Left kidney (tissue), 2 donors: Measurements from ENCODE around the gene SQSTM1. TPM values are rescaled to one million over a fixed set of nuclear protein-coding genes. Genes with fewer than 3 reads are reported as not detected.

ENCODE experiments used
- DNase-seq: peaks from one replicate; pipeline ENCODE4 v3.0.0-alpha.2; 2013
- polyA plus RNA-seq: library from polyadenylated mRNA; unstranded; fragments of 120-200 nt; gene quantifications from one replicate; pipeline ENCODE4 v1.2.1, GENCODE V29; 2013; ENCODE audit not compliant: insufficient read length

The SQSTM1 gene
- polyA plus RNA-seq, 1 donor: 82.5 TPM

GRCh38 chr5:179804555-179804947 lies 16.2 kb upstream of the SQSTM1 start:
- DNase-seq: no peak

DNA sequence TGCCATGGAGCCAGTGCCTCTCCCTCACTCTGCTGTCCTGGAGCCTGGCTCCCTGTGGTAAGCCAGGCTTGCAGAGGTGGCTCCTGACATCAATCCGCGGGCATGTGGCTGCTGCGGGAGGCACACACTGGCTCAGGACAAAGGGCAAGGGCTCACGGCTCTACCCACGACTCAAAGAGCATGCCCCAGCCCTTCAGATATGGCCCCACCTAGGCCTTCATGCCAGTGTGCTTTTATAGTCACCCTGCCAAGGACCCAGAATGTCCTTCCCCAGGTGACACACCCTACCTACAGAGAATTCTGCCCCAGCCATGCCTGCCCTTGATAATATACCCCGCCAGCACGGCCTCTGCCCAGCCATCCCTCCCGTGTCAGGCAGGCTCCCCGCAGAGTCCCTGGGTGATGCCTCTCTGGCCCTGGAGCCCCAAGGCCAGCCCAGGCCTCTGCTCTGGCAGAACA lies 15.6 kb upstream of the SQSTM1 start:
- DNase-seq: no peak

GRCh38 chr5:179805529-179806249 lies 15.0 kb upstream of the SQSTM1 start:
- no peak for DNase-seq

DNA sequence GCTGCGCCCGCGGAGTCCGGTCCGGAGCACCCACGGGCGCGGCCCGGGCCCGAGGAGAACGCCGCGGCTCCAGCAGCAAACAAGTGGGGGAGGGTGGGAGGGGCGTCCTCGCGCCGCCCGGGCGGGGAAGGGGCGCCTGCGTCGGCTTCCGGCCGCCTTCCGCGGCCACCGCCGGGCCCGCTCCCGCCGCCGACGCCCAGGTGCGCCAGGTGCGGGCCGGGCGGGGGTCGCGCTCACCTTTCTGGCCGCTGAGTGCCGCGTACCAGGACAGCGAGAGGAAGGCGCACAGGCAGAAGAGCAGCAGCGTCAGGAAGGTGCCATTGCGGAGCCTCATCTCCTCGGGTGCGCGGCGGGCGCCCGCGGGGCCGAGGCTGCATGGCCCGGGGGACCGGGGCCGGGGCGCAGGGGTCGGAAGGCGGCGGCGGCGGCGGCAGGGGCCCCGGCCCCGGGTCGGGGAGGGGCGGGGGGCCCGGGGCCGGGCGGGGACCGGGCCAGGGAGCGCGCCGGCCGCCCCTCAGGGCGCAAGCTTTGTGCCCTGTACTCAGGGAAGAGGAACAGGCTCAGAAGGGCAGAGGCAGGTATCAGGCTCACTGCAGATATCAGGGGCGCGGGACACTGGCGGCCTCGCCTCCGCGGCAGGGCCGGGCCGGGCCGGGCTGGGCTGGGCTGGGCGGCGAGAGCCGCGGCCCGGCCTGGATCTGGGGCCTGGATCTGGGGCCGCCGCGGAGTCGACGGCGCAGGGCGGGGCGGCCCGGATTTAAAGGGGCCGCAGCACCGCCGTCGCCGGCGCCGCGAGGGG lies 14.3 kb upstream of the SQSTM1 start, which contains the start of gene MGAT4B:
MGAT4B (minus strand) TSS at position 617 of the 799 bp plus-strand sequence; CDS start at position 334, 283 bp downstream.
- peak; percentile 64 for DNase-seq

GRCh38 chr5:179812135-179812825 lies 8.4 kb upstream of the SQSTM1 start:
- no peak for DNase-seq

DNA sequence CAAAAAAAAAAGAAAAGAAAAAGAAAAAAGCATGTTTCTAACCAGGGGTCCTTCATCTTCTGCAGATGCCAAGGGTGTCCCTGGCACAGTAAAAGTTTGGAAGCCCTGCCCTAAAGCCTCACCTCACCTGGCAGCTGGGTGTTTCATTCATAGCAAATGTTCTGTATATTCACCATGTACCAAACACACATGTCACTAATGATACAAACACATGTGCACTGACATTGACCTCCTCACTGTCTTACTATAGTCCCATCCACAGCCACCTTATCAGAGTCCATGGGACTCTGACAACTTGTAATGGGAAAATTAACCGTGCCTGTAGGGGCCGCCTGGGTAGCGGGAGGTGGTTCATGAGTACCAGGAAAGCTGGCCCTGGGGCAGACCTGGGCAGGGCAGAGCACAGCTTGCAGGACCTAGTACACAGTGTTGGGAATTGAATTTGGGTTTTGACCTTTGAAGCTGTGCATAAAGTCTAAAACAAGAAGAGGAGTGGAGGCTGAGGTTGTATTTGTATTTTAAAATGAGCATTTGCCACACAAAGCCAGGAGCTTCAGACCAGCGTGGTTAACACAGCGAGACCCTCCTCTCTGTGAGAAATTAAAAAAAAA lies 7.6 kb upstream of the SQSTM1 start:
- DNase-seq: no peak

DNA sequence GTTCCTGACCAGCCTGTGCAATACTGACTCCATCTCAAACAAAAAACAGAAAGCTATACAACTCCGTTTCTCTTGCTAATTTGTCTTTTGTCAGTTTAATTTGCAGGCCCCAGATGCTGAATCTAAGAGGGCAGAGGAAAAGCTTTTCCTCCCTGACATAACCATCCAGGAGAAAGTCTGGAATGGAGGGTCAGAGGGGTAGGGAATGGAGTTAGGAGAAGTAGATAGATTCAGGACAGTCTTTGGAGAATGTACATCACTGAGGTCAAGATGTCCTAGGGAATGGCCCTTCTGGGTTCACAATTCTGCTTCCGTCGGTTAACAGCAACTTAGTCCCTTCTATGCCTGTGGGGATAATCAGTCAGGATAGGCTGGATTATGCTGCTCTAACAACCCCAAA lies 6.6 kb upstream of the SQSTM1 start:
- no peak for DNase-seq

GRCh38 chr5:179815491-179816249 lies 5.0 kb upstream of the SQSTM1 start:
- DNase-seq: no peak

- no peak for DNase-seq
Observed at GRCh38 chr5:179816401-179816795, 4.3 kb upstream of the SQSTM1 start.

- DNase-seq: no peak
Observed at GRCh38 chr5:179816796-179817469, 3.8 kb upstream of the SQSTM1 start.

DNA sequence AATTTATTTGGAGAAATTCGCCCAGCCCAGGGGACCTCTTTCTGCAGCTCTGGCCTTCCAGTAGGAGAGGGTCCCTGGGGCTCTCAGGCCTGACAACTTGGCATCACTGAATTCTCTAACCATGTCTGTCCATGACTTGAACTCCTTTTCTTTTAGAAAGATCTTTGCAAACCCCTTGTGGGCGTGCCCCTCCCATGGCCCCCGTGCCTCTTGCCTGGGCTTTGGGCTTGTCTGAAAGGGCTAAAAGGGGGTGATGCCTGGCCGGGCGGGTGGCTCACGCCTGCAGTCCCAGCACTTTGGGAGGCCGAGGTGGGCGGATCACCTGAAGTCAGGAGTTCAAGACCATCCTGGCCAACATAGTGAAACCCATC lies 3.2 kb upstream of the SQSTM1 start:
- no peak for DNase-seq

DNA sequence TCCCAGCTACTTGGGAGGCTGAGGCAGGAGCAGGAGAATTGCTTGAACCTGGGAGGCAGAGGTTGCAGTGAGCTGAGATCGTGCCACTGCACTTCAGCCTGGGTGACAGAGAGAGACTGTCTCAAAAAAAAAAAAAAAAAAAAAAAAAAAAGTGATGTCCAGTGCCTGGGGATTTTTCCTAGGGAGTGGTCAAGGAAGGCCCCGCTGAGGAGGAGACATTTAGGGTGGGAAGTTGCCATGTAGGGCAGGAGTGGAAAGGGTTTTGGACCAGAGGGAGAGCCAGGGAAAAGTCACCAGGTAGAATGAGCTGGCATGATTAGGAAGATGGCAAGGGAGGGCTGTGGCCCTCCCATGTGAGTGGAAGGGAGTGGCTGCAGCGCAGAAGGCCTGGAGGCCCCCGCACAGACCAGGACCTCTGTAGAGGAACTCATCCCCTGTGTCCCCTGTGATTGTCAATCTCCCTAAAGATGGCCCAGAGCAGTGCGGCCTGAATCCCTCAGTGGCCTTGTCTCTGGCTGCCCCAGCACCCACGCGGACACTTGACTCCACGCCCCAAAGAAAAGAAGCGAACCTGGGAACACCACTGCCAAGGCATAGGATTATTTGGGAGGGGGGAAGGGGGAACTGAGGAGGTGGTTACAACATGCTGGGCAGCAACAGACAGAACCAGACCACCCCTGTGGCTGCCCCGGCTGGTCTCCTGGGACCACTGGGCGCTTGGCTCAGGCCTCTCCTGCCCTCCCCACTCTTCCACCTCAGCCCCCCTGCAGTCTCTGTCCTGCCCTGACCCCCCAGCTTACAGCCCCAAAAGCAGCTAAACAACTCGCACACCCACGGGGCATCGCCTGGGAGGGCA lies 2.6 kb upstream of the SQSTM1 start:
- DNase-seq: no peak

DNA sequence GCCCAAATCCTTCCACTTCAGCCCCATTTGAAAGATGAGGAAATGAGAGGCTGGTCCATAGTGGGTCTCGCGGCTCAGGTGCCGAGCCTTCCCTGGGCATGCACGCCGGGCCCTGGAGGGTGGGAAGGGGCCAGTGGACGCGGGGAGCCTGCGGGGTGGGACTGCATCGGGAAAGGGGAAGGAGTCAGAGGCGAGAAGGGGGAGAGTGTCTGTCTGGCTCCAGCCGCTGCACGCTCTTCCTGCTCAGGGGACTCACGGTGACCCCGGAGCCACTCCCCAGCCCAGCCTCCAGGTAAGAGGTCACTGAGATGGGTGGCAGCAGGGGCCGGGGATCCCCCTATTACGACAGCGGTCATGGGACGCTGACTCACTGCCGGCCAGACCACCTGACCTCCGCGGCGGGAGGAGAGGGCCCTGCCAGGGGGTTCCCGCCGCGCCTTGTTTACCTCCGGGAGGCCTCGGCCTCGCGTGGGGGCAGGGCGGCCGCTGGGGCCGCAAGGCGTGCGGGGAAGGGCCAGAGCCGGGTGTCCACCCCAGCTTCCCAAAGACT lies 1.9 kb upstream of the SQSTM1 start:
- peak; percentile 82 for DNase-seq

DNA sequence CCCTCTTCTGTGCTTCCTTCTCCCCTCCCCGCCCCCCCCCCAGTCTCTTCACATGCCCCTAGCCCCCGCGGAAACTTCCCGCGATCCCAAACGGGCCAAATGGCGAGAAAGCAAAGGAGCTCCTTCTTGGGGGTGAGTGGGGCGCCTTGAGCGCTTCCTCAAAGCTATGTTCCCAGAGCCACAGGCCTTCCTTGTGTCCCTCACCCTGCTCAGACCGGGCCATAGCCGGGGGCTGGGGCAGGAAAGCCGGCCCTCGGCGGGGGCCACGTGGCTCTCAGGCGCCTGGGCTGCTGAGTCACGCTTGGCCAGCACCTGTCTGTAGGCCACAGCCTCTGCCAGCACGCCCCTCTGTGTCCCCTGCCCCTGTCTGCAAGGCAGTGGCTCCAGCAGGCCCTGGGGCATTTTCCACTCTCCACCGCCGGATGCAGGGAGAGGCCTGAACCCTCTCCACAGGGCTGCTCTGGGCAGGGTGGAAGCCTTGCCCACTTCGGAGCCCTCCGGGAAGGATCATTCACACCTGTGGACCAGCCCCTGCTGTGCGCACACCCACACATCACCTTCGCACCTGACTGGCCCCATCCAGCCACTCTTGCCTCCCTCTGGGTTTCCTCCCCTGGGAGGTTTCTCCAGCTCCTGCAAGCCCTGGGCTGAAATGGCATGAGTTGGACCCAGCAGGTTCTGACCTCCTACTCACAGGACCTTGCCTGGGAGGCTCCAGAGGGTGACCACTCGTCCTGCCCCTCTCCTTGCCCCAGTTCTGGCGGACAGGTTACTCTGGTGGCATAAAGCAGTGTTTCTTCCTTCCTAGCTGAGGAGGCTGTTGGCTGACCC lies 1.2 kb upstream of the SQSTM1 start:
- no peak for DNase-seq

- DNase-seq: no peak
Observed at GRCh38 chr5:179820127-179820482, 600 bp upstream of the SQSTM1 start.

GRCh38 chr5:179821298-179822058 lies 773 bp downstream of the SQSTM1 start:
- peak; percentile 89 for DNase-seq

DNA sequence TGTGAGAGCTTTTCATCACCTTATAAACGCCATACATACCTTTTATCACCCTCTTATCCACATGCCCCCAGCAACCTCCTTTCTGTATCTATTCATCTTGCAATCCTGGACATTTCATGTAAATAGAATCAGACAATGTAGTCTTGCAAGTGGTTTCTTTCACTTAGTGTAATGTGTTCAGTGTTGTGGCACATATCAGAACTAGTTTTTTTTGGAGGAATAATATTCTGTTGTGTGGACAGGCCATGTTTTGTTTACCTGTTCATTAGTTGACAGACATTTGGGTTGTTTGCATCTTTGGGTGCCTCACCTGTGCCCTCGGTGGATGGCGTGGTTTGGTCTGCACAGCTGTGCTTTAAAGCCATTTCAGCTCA lies 1.3 kb downstream of the SQSTM1 start:
- DNase-seq: no peak

DNA sequence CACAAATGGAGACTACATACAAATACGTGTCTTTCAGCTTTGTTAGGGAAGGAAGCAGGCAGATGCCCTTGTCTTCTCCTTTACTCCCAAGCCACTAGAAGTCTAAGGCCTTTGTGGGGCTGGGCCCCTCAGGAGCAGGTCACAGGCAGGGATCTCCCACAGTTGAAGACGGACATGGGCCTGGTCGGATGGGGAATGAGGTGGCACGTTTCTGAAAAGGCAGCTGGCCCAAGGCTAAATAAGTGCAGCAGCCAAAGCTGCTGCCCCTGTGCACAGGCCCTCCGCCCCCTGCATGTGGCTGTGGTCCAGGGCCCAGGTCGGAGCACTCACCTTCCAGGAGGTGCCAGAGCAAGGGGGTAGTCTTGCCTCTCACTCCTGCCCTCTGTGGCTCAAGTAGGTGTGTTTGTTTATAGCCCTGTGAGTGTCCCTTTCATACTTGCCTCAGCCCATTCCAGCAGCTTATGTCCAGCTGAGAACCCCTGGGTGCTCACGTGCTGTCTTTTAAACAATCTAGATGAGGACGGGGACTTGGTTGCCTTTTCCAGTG lies 1.8 kb downstream of the SQSTM1 start:
- no peak for DNase-seq
